Colonic mucosa (tissue), 4 donors: ENCODE data around the gene PHOSPHO1. TPM values are rescaled to one million over a fixed set of nuclear protein-coding genes. Genes with fewer than 3 reads are reported as not detected.

Source experiments
- DNase-seq: peaks from one replicate; pipeline ENCODE4 v3.0.0-alpha.2; 2020
- H3K27ac ChIP-seq: fragments of 200-600 bp; one replicate; pipeline ENCODE4 v1.8.0; 2021
- H3K27me3 ChIP-seq: fragments of 200-600 bp; one replicate; pipeline ENCODE4 v1.8.0; 2021
- H3K36me3 ChIP-seq: fragments of 200-600 bp; one replicate; pipeline ENCODE4 v1.8.0; 2021
- H3K4me1 ChIP-seq: fragments of 200-600 bp; one replicate; pipeline ENCODE4 v1.8.0; 2021; ENCODE audit warnings: mild to moderate bottlenecking
- H3K4me3 ChIP-seq: fragments of 200-600 bp; one replicate; pipeline ENCODE4 v1.8.0; 2021
- H3K9ac ChIP-seq, 2 donors: one replicate each; pipeline ENCODE4 v1.7.0; 2013; ENCODE audit warnings: control low read depth in 2 of 2, low read depth in 2 of 2, low read length in 2 of 2
- H3K9me3 ChIP-seq: fragments of 200-600 bp; one replicate; pipeline ENCODE4 v1.8.0; 2021
- intact Hi-C: fragments of 100-400 bp; cut with DNase I; formaldehyde crosslinking; loops from one replicate; pipeline ENCODE4 v1.14.1; 2022
- total RNA-seq, 2 donors: library from RNA; stranded (reverse); fragmentation: NEBNext Ultra II Directional in 1 of 2; extraction: Animal tissue kit (Norgen Biotek cat#: 25700) in 1 of 2; gene quantifications; one replicate each; pipeline ENCODE4 v1.2.1, GENCODE V29; 2021
- TF ChIP-seq, protein P1 (sequence below): fragments of 200-600 bp; IDR thresholded peaks from one replicate; pipeline ENCODE4 v1.8.0; 2022; ENCODE audit warnings: antibody characterized with exemption, mild to moderate bottlenecking
- donor health status: healthy.
- donor health status: DM: no; HTN: no; CAD: no.
- donor health status: DM: no; HTN: no; CAD: no.

The PHOSPHO1 gene
- total RNA-seq, 2 donors from 2014 or later, result not detected

DNA sequence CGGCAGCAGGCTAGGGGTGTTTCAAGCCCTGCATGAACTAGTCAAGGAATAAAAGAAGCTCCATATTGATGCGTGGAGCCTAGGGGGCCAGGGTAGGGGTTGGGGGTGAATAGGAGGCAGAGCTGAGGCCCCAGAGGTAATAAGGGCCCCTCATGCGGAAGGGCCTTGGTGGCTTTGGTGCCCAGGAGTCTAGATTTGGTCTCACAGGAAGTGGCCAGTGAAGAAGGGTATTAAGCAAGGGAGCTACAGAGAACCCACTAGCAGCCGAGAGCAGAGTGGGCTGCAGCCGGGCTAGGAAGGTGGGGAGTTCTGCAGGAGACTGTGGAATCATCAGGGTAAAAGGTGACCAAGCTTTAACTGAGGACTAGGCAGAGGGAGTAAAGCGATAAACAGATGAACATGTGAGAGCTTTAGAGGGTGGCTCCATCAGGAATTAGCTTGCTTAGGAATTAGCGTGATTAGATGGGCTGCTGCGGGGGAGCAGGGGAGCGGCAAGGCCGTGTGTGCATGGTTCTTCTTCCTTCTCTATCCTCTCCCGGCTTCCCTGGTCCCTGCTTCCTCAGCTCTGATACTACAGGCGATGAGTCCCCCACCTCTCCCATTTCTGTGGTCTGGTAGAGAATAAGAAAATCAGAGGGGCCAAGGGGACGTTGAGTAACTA lies 30.0 kb downstream of the PHOSPHO1 start:
- no peaks in the 10 kb centered on the region for H3K4me1 ChIP-seq
- no peaks in the 10 kb centered on the region for H3K36me3 ChIP-seq
- intact Hi-C loops, result no loop called here
- no peaks in the 10 kb centered on the region for H3K9me3 ChIP-seq
- H3K27ac ChIP-seq, result no peak overlapping the region
- no peaks in the 10 kb centered on the region for H3K27me3 ChIP-seq
- TF ChIP-seq, protein P1, sequence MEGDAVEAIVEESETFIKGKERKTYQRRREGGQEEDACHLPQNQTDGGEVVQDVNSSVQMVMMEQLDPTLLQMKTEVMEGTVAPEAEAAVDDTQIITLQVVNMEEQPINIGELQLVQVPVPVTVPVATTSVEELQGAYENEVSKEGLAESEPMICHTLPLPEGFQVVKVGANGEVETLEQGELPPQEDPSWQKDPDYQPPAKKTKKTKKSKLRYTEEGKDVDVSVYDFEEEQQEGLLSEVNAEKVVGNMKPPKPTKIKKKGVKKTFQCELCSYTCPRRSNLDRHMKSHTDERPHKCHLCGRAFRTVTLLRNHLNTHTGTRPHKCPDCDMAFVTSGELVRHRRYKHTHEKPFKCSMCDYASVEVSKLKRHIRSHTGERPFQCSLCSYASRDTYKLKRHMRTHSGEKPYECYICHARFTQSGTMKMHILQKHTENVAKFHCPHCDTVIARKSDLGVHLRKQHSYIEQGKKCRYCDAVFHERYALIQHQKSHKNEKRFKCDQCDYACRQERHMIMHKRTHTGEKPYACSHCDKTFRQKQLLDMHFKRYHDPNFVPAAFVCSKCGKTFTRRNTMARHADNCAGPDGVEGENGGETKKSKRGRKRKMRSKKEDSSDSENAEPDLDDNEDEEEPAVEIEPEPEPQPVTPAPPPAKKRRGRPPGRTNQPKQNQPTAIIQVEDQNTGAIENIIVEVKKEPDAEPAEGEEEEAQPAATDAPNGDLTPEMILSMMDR, result no peak
- no peak overlapping the region for H3K9ac ChIP-seq
- H3K4me3 ChIP-seq, result no peak overlapping the region
- no peak for DNase-seq

DNA sequence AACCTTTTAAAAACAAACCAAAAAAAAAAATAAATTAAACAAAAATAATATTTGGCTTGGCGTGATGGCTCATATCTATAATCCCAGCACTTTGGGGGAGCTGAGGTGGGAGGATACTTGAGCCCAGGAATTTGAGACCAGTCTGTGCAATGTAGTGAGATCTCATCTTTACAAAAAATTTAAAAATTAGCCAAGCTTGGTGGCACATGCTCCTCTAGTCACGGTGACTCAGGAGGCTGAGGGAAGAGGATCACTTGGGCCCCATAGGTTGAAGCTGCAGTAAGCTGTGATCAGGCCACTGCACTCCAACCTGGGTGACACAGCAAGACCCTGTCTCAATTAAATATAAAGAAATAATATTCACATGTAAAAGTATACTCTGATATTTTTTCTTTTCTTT lies 32.4 kb downstream of the PHOSPHO1 start:
- intact Hi-C loops, result no loop called here
- H3K36me3 ChIP-seq, result no peaks in the 10 kb centered on the region
- H3K27me3 ChIP-seq, result no peaks in the 10 kb centered on the region
- no peak overlapping the region for H3K27ac ChIP-seq
- H3K4me1 ChIP-seq, result no peaks in the 10 kb centered on the region
- TF ChIP-seq, protein P1, result no peak
- H3K9me3 ChIP-seq, result no peaks in the 10 kb centered on the region
- H3K9ac ChIP-seq, result no peak overlapping the region
- DNase-seq, result no peak
- no peak overlapping the region for H3K4me3 ChIP-seq

DNA sequence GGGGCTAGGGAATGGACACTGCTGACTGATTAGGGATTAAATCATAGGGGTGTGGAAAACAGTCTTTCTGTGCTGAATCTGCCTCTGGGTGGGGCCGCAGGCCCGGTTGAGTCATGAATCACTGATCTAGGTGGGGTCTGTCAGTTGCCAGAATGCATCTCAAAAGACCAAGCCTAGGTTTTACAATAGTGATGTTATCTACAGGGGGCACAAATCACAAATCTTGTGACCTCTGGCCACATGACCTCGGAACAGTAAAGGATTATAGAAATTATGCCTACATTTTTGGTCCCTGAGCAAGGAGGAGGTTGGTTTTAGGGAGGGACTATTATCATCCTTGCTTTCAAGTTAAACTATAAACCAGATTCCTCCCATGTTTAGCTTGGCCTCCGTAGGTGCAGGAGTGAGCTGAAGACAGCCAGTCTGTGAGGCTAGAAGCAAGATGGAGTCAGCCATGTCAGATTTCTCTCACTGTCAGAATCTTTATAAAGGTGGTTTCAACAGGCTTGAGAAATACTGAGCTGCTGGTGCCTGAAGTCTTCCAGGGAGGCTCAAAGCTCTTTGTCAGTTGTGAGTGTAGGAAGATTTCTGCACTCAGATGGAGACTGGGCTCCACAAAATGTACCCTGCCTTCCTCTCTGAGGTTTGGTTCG lies 33.1 kb downstream of the PHOSPHO1 start:
- H3K9me3 ChIP-seq, result no peaks in the 10 kb centered on the region
- no peaks in the 10 kb centered on the region for H3K36me3 ChIP-seq
- H3K27ac ChIP-seq, result no peak overlapping the region
- intact Hi-C loops, result no loop called here
- H3K9ac ChIP-seq, result no peak overlapping the region
- H3K4me3 ChIP-seq, result no peak overlapping the region
- no peaks in the 10 kb centered on the region for H3K4me1 ChIP-seq
- no peaks in the 10 kb centered on the region for H3K27me3 ChIP-seq
- DNase-seq, result no peak
- TF ChIP-seq, protein P1, result no peak

DNA sequence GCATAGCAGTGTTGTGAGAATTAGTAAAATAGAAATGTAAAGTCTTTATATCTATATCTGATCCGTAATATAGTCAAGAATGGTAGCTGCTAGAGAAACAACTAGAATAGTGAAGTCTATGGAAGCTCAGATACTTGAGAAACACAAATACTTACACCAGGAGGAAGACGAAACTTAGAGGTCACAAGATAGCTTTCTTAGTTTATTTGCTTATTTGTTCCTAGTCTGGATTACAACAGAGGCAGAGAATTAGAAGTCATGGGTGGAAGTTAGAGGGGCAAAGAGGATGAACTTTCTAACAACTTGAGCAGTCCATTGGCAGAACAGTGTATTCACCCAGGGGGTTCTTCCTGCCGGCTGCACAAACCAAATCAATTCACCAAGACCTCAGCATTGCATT lies 34.1 kb downstream of the PHOSPHO1 start:
- DNase-seq, result no peak
- no peak overlapping the region for H3K4me3 ChIP-seq
- H3K4me1 ChIP-seq, result no peaks in the 10 kb centered on the region
- no peak overlapping the region for H3K27ac ChIP-seq
- H3K9ac ChIP-seq, result no peak overlapping the region
- TF ChIP-seq, protein P1, result no peak
- H3K36me3 ChIP-seq, result no peaks in the 10 kb centered on the region
- intact Hi-C loops, result no loop called here
- no peaks in the 10 kb centered on the region for H3K27me3 ChIP-seq
- H3K9me3 ChIP-seq, result no peaks in the 10 kb centered on the region

DNA sequence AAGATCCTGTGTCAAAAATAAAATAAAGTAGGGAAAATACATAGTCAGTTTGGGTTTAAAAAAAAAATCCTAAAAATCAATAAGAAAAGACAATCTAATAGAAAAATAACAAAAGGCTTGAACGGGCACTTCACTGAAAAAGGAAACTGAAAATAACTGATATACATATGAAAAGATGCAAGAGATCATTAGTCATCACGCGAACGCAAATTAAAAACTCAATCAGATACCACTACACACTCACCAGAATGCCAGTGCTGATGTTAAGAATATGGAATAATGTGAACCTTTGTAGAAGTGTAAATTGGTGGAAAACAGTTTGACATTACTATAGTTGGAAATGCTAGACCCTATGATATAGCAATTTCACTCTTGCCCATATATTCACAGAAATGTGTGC lies 34.8 kb downstream of the PHOSPHO1 start:
- Histone ChIP-seq H3K36me3 (no peaks in the 10 kb centered on the region), H3K27ac (no peak overlapping the region), H3K9me3 (no peaks in the 10 kb centered on the region), H3K27me3 (no peaks in the 10 kb centered on the region), H3K9ac (no peak overlapping the region), H3K4me3 (no peak overlapping the region), H3K4me1 (no peaks in the 10 kb centered on the region)
- no peak for DNase-seq
- intact Hi-C loops, result no loop called here
- TF ChIP-seq, protein P1, result no peak
